BJ (cell line): ENCODE measurements around the gene PPM1F. TPM values are rescaled to one million over a fixed set of nuclear protein-coding genes. Genes with fewer than 3 reads are reported as not detected.
"Not testable (repeated sequence)": the region's sequence is repeated elsewhere in the genome, so short reads cannot be mapped to it uniquely, and the experiment has no call there.

Experiments used
- CTCF ChIA-PET: fragments of 350-600 bp; formaldehyde crosslinking; extraction: SDS; loops from one replicate; lab custom pipeline; 2021; ENCODE audit warnings: antibody characterized with exemption, inconsistent platforms; lab: Yijun Ruan, JAX
- POLR2A ChIA-PET: fragments of 300-600 bp; sonication (Branson Sonifier 250); formaldehyde crosslinking; extraction: SDS; loops from one replicate; lab custom pipeline; 2021; ENCODE audit warnings: antibody characterized with exemption; lab: Charles Lee
- DNase-seq: peaks from one replicate; pipeline ENCODE4 v3.0.0-alpha.2; 2011; ENCODE audit warnings: low read depth
- H3K27me3 ChIP-seq: 2 replicates; pipeline ENCODE4 v1.6.0; 2011; ENCODE audit warnings: low read length; ENCODE audit not compliant: control insufficient read depth, insufficient read depth
- H3K36me3 ChIP-seq: 2 replicates; pipeline ENCODE4 v1.5.1; 2011; ENCODE audit warnings: low read length; ENCODE audit not compliant: control insufficient read depth, insufficient read depth
- H3K4me3 ChIP-seq: 2 replicates; pipeline ENCODE4 v1.5.1; 2011; ENCODE audit warnings: low read depth, mild to moderate bottlenecking, control low read depth, low read length
- polyA plus RNA-seq: library from polyadenylated mRNA; depleted of rRNA; stranded (reverse); fragments of >200 nt; gene quantifications from 2 replicates; pipeline ENCODE4 v1.2.3, GENCODE V29; 2011
- TF ChIP-seq, protein P1 (sequence below): IDR thresholded peaks from 2 replicates; pipeline ENCODE4 v1.5.1; 2011; ENCODE audit warnings: low read depth, mild to moderate bottlenecking, control low read depth, inconsistent platforms, low read length, moderate library complexity; ENCODE audit not compliant: insufficient read depth

The PPM1F gene
- polyA plus RNA-seq, 1 experiment, result 25.3 TPM

DNA sequence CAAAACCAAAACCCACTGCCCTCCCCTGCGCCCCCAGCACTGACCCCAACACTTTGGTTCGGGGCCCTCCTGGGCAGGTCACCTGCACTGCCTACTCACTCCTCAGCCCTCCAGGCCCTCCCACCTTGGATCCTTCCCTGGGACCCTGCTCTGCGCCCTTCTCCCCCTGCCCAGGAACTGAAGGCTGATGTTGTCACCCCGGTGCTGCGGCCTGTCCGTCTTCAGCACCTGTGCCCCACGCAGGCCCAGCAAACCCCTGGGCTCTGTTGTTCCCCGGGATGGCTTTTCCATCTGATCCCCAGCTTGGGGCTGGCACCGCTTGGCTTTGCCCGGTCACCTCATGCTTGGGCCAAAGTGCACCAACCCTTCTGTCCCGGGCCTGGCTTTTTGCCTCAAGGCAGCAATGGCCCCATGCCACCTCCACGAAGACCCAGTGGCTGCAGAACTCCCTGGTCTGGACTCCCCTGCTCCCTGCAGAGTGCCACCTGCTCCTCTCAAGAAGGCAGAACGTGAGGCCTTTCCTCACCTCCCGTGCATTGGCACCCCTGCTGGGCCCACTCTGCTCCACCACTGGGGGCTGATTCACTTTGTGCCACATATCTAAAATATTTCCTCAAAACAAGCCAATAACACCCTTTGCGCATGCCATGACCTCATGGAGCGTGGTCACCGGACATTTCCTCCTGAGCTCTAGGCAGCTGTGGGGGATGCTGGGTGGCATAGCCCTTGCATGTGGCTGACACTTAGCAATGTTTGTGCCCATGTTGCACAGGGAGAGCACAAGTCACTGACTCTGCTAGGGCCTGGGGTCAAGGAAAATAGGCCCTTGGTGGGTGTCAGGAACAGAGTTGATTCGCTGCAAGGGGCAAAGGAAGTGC, 8.8 kb downstream of the PPM1F start:
- H3K4me3 ChIP-seq, result no peak overlapping the region
- H3K36me3 ChIP-seq, result peaks cover 18% of the 10 kb centered on the region
- TF ChIP-seq, protein P1, sequence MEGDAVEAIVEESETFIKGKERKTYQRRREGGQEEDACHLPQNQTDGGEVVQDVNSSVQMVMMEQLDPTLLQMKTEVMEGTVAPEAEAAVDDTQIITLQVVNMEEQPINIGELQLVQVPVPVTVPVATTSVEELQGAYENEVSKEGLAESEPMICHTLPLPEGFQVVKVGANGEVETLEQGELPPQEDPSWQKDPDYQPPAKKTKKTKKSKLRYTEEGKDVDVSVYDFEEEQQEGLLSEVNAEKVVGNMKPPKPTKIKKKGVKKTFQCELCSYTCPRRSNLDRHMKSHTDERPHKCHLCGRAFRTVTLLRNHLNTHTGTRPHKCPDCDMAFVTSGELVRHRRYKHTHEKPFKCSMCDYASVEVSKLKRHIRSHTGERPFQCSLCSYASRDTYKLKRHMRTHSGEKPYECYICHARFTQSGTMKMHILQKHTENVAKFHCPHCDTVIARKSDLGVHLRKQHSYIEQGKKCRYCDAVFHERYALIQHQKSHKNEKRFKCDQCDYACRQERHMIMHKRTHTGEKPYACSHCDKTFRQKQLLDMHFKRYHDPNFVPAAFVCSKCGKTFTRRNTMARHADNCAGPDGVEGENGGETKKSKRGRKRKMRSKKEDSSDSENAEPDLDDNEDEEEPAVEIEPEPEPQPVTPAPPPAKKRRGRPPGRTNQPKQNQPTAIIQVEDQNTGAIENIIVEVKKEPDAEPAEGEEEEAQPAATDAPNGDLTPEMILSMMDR, result no peak
- POLR2A ChIA-PET, result no interaction called here
- H3K27me3 ChIP-seq, result no peaks in the 10 kb centered on the region
- no peak for DNase-seq
- CTCF ChIA-PET, result interaction anchor here (1.7 to 7.3 kb wide), 3 partner anchors 9 to 232 kb away, joined by 5 to 59 read pairs (median 18); partner anchors contain the start of gene PPM1F

DNA sequence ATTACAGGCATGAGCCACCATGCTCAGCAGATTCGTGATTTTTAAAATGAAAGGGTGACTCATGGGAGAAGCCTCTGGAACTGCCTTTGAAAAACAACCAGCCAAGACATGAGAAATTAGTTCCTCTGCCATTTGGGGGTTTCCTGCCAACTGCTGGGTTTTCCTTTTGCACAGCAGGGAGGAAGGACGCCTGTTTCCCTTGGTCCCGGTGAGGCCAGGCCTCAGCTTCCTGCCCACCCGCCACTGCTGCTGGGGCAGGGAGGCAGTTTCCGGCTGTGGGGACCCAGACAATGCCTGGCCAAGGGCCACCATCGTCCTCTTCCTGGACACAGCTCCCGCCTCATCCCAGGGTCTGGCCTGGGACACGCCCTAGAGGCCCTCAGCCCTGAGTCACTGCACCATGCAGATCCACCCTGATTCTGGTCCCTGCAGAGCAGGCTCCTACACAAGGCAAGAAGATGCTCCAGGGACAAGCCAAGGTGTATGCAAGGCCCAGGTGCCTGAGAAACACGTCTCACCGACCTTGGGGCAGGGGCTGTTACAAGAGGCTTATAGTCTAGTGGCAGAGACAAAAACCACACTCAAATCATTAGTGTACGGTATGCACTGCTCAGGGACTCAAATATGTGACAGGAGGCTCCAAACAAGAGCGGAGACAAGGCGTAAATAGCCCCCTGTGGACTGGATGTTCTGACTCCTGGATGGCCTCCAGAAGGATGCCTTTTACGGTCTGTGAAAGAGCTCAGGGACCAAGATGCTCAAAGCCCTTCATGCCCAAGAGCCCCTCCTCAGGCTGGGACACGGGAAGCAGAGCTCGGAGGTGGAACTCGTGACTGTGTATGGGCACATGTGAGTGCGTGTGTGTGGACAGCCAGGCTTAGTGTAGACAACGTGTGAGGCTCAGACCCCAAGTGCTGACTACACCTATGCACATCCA, 10.0 kb downstream of the PPM1F start:
- ChIA-PET CTCF (interaction anchor here (1.6 to 7.3 kb wide), 3 partner anchors 10 to 231 kb away, joined by 3 to 59 read pairs (median 18); partner anchors contain the start of gene PPM1F), POLR2A (no interaction called here)
- TF ChIP-seq, protein P1, result no peak
- H3K27me3 ChIP-seq, result no peaks in the 10 kb centered on the region
- H3K4me3 ChIP-seq, result no peak overlapping the region
- H3K36me3 ChIP-seq, result peaks cover 16% of the 10 kb centered on the region
- DNase-seq, result peak; percentile 64

- POLR2A ChIA-PET, result no interaction called here
- H3K4me3 ChIP-seq, result no peak overlapping the region
- TF ChIP-seq, protein P1, result no peak
- no peak for DNase-seq
- H3K27me3 ChIP-seq, result no peaks in the 10 kb centered on the region
- CTCF ChIA-PET, result interaction anchor here (1.5 to 7.3 kb wide), 4 partner anchors 11 to 230 kb away, joined by 3 to 59 read pairs (median 10); partner anchors contain the start of gene PPM1F
- H3K36me3 ChIP-seq, result peaks cover 16% of the 10 kb centered on the region
Observed at GRCh38 chr22:21941921-21942320, 10.7 kb downstream of the PPM1F start.

DNA sequence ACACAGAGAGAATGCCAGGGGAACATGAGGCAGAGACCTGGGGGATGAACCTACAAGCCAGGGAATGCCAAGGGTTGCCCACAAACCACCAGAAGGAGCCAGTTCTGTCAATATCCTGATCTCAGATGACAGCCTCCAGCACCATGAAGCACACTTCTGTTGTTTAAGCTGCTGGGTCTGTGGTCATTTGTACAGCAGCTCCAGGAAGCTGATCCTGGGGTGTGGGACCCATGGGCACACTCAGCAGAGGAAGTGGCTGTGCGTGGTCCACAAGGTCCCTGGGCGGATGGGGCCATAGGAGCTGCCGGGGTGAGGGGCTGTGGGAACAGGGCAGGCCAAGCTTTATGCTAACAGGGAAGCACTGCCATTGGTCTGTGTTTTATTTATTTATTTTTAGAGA, 12.1 kb downstream of the PPM1F start:
- no peak overlapping the region for H3K4me3 ChIP-seq
- POLR2A ChIA-PET, result no interaction called here
- TF ChIP-seq, protein P1, result no peak
- DNase-seq, result no peak
- H3K36me3 ChIP-seq, result peaks cover 12% of the 10 kb centered on the region
- CTCF ChIA-PET, result interaction anchor here (0.6 to 7.3 kb wide), 7 partner anchors 8 to 1081 kb away, joined by 3 to 80 read pairs (median 4); partner anchors contain the start of gene PPM1F
- H3K27me3 ChIP-seq, result no peaks in the 10 kb centered on the region

- DNase-seq, H3K4me3 ChIP-seq, POLR2A ChIA-PET, H3K27me3 ChIP-seq, H3K36me3 ChIP-seq: not testable (repeated sequence)
- CTCF ChIA-PET, result interaction anchor here (0.6 to 7.3 kb wide), 8 partner anchors 8 to 234 kb away, joined by 3 to 80 read pairs (median 20); partner anchors contain the start of gene PPM1F
Observed at GRCh38 chr22:21939935-21940334, 12.7 kb downstream of the PPM1F start.
